ENCODE data around the gene ZNF550. TPM values are rescaled to one million over a fixed set of nuclear protein-coding genes. Genes with fewer than 3 reads are reported as not detected.

ZNF550 gene
- total and polyA plus RNA-seq, 2 of the 13 experiments (the other 11 are each of a cell fraction or from before 2014, with no cell fraction given), result 8.6 to 9.1 TPM

- TF ChIP-seq PRDM10 (CRISPR knock-in tag; IDR thresholded peaks at IDR 0.05; ENCODE audit: low read depth) (no peak), ZNF841 (CRISPR knock-in tag; IDR thresholded peaks at IDR 0.05; ENCODE audit: borderline replicate concordance) (no peak), ZNF205 (CRISPR knock-in tag; IDR thresholded peaks at IDR 0.05) (0 out of 2 replicates have a peak, but pooled peaks have one; percentile 36), ZNF543 (CRISPR knock-in tag; IDR thresholded peaks at IDR 0.05) (peak; percentile 49; the same call in 1 of the 2 replicates), ZNF17 (CRISPR knock-in tag; IDR thresholded peaks at IDR 0.05) (no peak), CBFB (CRISPR knock-in tag; IDR thresholded peaks at IDR 0.05) (peak; percentile 41; the same call in 1 of the 2 replicates), ZNF883 (CRISPR knock-in tag; IDR thresholded peaks at IDR 0.05; ENCODE audit: not compliant biosample characterization) (peak; percentile 19), ZBTB20 (CRISPR knock-in tag; IDR thresholded peaks at IDR 0.05; ENCODE audit: borderline replicate concordance, low read depth) (peak; percentile 29; the same call in 1 of the 2 replicates), EEA1 (CRISPR knock-in tag; IDR thresholded peaks at IDR 0.05; ENCODE audit: borderline replicate concordance) (no peak), IRX3 (CRISPR knock-in tag; IDR thresholded peaks at IDR 0.05; ENCODE audit: borderline replicate concordance, low read depth) (no peak), ZNF629 (CRISPR knock-in tag; conservative IDR thresholded peaks at IDR 0.05) (no peak), ETV5 (CRISPR knock-in tag; IDR thresholded peaks at IDR 0.05; ENCODE audit: borderline replicate concordance) (peak; percentile 17; the same call in 1 of the 2 replicates), HDAC6 (IDR thresholded peaks at IDR 0.05; ENCODE audit: low read depth, low read length) (no peak), KLF16 (CRISPR knock-in tag; IDR thresholded peaks at IDR 0.05) (0 out of 4 replicates have a peak, but pooled peaks of 1 of the 2 experiments have one; percentile 74), GMEB1 (CRISPR knock-in tag; IDR thresholded peaks at IDR 0.05; ENCODE audit: borderline replicate concordance) (peak; percentile 92)
- TF ChIP-seq, protein P1, sequence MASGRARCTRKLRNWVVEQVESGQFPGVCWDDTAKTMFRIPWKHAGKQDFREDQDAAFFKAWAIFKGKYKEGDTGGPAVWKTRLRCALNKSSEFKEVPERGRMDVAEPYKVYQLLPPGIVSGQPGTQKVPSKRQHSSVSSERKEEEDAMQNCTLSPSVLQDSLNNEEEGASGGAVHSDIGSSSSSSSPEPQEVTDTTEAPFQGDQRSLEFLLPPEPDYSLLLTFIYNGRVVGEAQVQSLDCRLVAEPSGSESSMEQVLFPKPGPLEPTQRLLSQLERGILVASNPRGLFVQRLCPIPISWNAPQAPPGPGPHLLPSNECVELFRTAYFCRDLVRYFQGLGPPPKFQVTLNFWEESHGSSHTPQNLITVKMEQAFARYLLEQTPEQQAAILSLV (CRISPR knock-in tag; IDR thresholded peaks at IDR 0.05; ENCODE audit: borderline replicate concordance), result peak; percentile 50
- TF ChIP-seq, protein P2, sequence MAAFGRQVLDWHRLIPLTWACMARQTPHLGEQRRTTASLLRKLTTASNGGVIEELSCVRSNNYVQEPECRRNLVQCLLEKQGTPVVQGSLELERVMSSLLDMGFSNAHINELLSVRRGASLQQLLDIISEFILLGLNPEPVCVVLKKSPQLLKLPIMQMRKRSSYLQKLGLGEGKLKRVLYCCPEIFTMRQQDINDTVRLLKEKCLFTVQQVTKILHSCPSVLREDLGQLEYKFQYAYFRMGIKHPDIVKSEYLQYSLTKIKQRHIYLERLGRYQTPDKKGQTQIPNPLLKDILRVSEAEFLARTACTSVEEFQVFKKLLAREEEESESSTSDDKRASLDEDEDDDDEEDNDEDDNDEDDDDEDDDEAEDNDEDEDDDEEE (CRISPR knock-in tag; IDR thresholded peaks at IDR 0.05), result no peak
These were observed at the start of gene ZNF550 (continued) for GRCh38 chr19:57559404-57560025.

Data from HepG2 (cell line).